ENCODE measurements around the gene ZNF771. TPM values are rescaled to one million over a fixed set of nuclear protein-coding genes. Genes with fewer than 3 reads are reported as not detected.
A peak's percentile ranks its signal among the peaks of the same experiment; 100 is the strongest.

The ZNF771 gene
- total RNA-seq, 4 donors from 2014 or later: 9.1 to 29.5 (median 19.1) TPM

DNA sequence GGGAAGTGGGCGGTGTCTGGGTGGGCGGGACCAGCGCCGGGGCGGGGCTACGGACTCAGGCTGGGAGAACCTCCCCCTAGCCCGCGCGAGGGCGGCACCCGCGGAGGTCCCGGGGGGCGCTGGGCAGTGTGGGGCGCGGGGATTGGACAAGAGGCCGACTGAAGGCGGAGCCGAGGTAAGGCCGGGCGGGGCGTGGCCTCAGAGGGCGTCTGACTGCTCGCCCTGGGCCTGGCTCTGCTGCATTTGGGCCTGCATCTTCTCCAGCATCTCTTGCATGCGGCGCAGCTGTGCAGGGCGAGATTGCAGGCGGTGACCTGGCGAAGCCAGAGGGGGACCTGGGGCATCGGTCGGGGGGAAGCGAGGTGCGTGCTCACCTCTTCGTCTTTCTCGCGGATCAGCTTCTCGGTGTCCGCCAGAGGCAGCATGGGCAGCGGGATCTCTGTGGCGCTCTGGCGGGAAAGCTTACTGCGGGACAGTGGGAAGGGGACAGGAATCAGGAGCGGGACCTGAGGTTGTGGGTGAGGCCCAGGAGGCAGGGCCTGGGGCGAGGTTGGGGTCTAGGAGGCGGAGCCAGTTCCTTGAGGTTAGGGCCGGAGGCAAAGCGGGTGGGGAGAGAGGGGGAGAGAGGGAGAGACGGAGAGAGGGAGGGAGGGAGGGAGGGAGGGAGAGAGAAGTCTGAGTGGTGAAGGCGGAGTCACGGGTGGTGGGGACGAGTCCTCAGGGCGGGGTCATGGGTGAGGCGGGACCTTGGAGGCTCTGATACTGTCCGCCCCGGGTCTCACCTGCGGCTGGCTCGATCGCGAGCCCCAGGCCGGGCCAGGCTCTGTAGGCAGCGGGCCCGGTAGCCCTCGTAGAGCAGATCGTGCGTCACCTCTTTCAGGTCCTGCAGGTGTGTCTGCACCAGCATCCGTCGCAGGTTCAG is 28.9 kb upstream of the ZNF771 start:
- Histone ChIP-seq H3K4me3 (replicated peaks in 1 of 3) (peak overlapping the region; percentile 56 to 86 (median 69)), H3K27ac (peak overlapping the region; percentile 99 to 100 (median 100)), H3K27me3 (no peaks in the 10 kb centered on the region), H3K4me1 (peaks cover 12 to 15% of the 10 kb centered on the region in 2 donors), H3K9me3 (no peaks in the 10 kb centered on the region), H3K36me3 (no peaks in the 10 kb centered on the region)
- 2% methylated on average over 33 to 36 of the region's 67 CpGs for WGBS, 2 donors
- TF ChIP-seq POLR2A (IDR thresholded peaks at IDR 0.05): peak; percentile 53 to 84
- TF ChIP-seq, protein P1, sequence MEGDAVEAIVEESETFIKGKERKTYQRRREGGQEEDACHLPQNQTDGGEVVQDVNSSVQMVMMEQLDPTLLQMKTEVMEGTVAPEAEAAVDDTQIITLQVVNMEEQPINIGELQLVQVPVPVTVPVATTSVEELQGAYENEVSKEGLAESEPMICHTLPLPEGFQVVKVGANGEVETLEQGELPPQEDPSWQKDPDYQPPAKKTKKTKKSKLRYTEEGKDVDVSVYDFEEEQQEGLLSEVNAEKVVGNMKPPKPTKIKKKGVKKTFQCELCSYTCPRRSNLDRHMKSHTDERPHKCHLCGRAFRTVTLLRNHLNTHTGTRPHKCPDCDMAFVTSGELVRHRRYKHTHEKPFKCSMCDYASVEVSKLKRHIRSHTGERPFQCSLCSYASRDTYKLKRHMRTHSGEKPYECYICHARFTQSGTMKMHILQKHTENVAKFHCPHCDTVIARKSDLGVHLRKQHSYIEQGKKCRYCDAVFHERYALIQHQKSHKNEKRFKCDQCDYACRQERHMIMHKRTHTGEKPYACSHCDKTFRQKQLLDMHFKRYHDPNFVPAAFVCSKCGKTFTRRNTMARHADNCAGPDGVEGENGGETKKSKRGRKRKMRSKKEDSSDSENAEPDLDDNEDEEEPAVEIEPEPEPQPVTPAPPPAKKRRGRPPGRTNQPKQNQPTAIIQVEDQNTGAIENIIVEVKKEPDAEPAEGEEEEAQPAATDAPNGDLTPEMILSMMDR (IDR thresholded peaks at IDR 0.05): peak in 2 of 6 experiments; percentile 9 to 15
- peak; percentile 99 to 100 for DNase-seq
- intact Hi-C loops (cut with DNase I): no loop called here

- H3K9me3 ChIP-seq: no peaks in the 10 kb centered on the region
- peak overlapping the region in 2 of 3 donors; percentile 16 to 69 for H3K4me3 ChIP-seq (replicated peaks in 1 of 3)
- TF ChIP-seq, protein P1 (IDR thresholded peaks at IDR 0.05): peak in 1 of 6 experiments; percentile 6
- TF ChIP-seq POLR2A (IDR thresholded peaks at IDR 0.05): no peak
- no peaks in the 10 kb centered on the region for H3K27me3 ChIP-seq
- H3K36me3 ChIP-seq: no peaks in the 10 kb centered on the region
- H3K4me1 ChIP-seq: peaks cover 12 to 15% of the 10 kb centered on the region in 2 donors
- H3K27ac ChIP-seq: peak overlapping the region; percentile 99 to 100 (median 100)
- WGBS, 2 donors: 27 to 53% methylated on average over 14 to 23 of the region's 27 CpGs
- intact Hi-C loops (cut with DNase I): no loop called here
- no peak for DNase-seq
These were observed 28.1 kb upstream of the ZNF771 start for GRCh38 chr16:30379158-30379783.

DNA sequence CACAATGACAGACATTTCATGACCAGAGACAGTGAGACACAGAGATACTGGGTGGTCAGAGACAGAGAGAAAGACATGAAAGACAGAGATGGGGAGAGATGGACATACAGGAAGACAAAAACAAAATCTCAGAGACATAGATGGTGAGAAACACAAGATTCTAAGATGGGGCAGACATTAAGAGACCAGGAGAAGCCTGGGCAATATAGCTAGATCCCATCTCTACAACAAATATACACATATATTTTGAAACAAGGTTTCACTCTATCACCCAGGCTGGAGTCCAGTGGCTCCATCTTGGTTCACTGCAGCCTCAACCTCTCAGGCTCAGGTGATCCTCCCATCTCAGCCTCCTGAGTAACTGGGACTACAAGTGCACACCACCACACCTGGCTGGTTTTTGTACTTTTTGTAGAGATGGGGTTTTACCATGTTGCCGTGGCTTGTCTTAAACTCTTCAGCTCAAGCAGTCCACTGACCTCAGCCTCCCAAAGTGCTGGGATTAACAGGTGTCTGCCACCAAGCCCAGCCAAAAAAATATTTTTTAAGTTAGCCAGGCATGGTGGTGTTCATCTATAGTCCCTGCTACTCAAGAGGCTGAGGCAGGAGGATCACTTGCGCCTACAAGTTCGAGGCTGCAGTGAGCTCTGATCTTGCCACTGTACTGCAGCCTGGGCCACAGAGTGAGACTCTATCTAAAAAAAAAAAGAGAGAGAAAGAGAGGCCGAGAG is 27.2 kb upstream of the ZNF771 start:
- H3K9me3 ChIP-seq: no peaks in the 10 kb centered on the region
- H3K4me1 ChIP-seq: peaks cover 12 to 15% of the 10 kb centered on the region in 2 donors
- 90 to 91% methylated on average over 4 of the region's 4 CpGs for WGBS, 2 donors
- H3K4me3 ChIP-seq (replicated peaks in 1 of 3): no peak overlapping the region
- TF ChIP-seq, protein P1 (IDR thresholded peaks at IDR 0.05): no peak
- no peak for TF ChIP-seq POLR2A (IDR thresholded peaks at IDR 0.05)
- no peak for DNase-seq
- H3K27ac ChIP-seq: no peak overlapping the region
- H3K27me3 ChIP-seq: no peaks in the 10 kb centered on the region
- H3K36me3 ChIP-seq: no peaks in the 10 kb centered on the region
- intact Hi-C loops (cut with DNase I): no loop called here

- Histone ChIP-seq H3K4me3 (replicated peaks in 1 of 3) (no peak overlapping the region), H3K27me3 (no peaks in the 10 kb centered on the region), H3K27ac (no peak overlapping the region), H3K4me1 (peaks cover 12 to 15% of the 10 kb centered on the region in 2 donors), H3K9me3 (no peaks in the 10 kb centered on the region), H3K36me3 (no peaks in the 10 kb centered on the region)
- intact Hi-C loops (cut with DNase I): no loop called here
- WGBS, 2 donors: 76 to 77% methylated on average over 6 of the region's 6 CpGs
- DNase-seq: no peak
- no peak for TF ChIP-seq POLR2A (IDR thresholded peaks at IDR 0.05)
- TF ChIP-seq, protein P1 (IDR thresholded peaks at IDR 0.05): no peak
These were observed 26.6 kb upstream of the ZNF771 start for GRCh38 chr16:30380803-30381208.
